IMR-90 (cell line): ENCODE results near the gene EIF4A3. TPM values are rescaled to one million over a fixed set of nuclear protein-coding genes. Genes with fewer than 3 reads are reported as not detected.

Experiments
- ATAC-seq: fragments of 200-7000 bp; cut with Tn5 transposase; 2 replicates; pipeline ENCODE4 v1.9.1; 2020; ENCODE audit warnings: low read depth, mild to moderate bottlenecking, moderate library complexity
- BruUV-seq: library from RNA; stranded (reverse); fragments of 400-500 nt; replicated peaks from 2 replicates; lab custom pipeline; 2021; lab: Mats Ljungman, UMichigan
- CTCF ChIA-PET: fragments of 300-600 bp; formaldehyde crosslinking; extraction: SDS; loops from one replicate; lab custom pipeline; 2021; ENCODE audit warnings: antibody characterized with exemption; lab: Yijun Ruan, JAX
- POLR2A ChIA-PET: fragments of 300-600 bp; sonication (Branson Sonifier 250); formaldehyde crosslinking; loops from one replicate; lab custom pipeline; 2022; ENCODE audit warnings: antibody characterized with exemption; ENCODE audit not compliant: unreplicated experiment; lab: Charles Lee
- DNase-seq: peaks from one replicate; pipeline ENCODE4 v3.0.0; 2013
- H2AFZ ChIP-seq: replicated peaks from 2 replicates; pipeline ENCODE3; 2013; ENCODE audit warnings: low read length, mild to moderate bottlenecking; ENCODE audit not compliant: poor library complexity
- H2AK5ac ChIP-seq: 2 replicates; pipeline ENCODE4 v1.6.1; 2013; ENCODE audit warnings: low read depth, low read length, inconsistent platforms
- H2AK9ac ChIP-seq: replicated peaks from 2 replicates; pipeline ENCODE3; 2013; ENCODE audit warnings: mild to moderate bottlenecking, low read depth, low read length, moderate library complexity; ENCODE audit not compliant: poor library complexity
- H2BK120ac ChIP-seq: 2 replicates; pipeline ENCODE4 v1.6.1; 2013; ENCODE audit warnings: low read depth, low read length, inconsistent platforms
- H2BK15ac ChIP-seq: 3 replicates; pipeline ENCODE4 v1.6.1; 2013; ENCODE audit warnings: low read depth, low read length, inconsistent platforms
- H2BK20ac ChIP-seq: 2 replicates; pipeline ENCODE4 v1.6.1; 2013; ENCODE audit warnings: low read depth, mild to moderate bottlenecking, inconsistent platforms, low read length, moderate library complexity
- H2BK5ac ChIP-seq: 2 replicates; pipeline ENCODE4 v1.6.1; 2013; ENCODE audit warnings: mild to moderate bottlenecking, low read depth, low read length, inconsistent platforms; ENCODE audit not compliant: poor library complexity, severe bottlenecking
- H3K14ac ChIP-seq: replicated peaks from 2 replicates; pipeline ENCODE4 v1.6.1; 2013; ENCODE audit warnings: low read depth, low read length, inconsistent platforms
- H3K18ac ChIP-seq: 2 replicates; pipeline ENCODE4 v1.6.1; 2013; ENCODE audit warnings: low read depth, low read length, control low read depth
- H3K23ac ChIP-seq: 2 replicates; pipeline ENCODE4 v1.6.1; 2013; ENCODE audit warnings: low read depth, low read length, inconsistent platforms
- H3K27ac ChIP-seq: 2 replicates; pipeline ENCODE4 v1.5.1; 2013; ENCODE audit warnings: mild to moderate bottlenecking, control low read depth, low read length; ENCODE audit not compliant: insufficient read depth
- H3K27me3 ChIP-seq: 2 replicates; pipeline ENCODE4 v1.6.1; 2013; ENCODE audit warnings: low read length; ENCODE audit not compliant: control insufficient read depth, insufficient read depth
- H3K36me3 ChIP-seq: 2 replicates; pipeline ENCODE4 v1.6.1; 2013; ENCODE audit warnings: low read length, mixed read lengths; ENCODE audit not compliant: control insufficient read depth, insufficient read depth
- H3K4ac ChIP-seq: 2 replicates; pipeline ENCODE4 v1.6.1; 2013; ENCODE audit warnings: low read depth, low read length, inconsistent platforms
- H3K4me1 ChIP-seq: 2 replicates; pipeline ENCODE4 v1.6.1; 2013; ENCODE audit warnings: low read length, mixed read lengths; ENCODE audit not compliant: control insufficient read depth, insufficient read depth
- H3K4me2 ChIP-seq: 2 replicates; pipeline ENCODE4 v1.6.1; 2013; ENCODE audit warnings: low read depth, mild to moderate bottlenecking, control low read depth, low read length, moderate library complexity
- H3K4me3 ChIP-seq: 2 replicates; pipeline ENCODE4 v1.5.1; 2013; ENCODE audit warnings: low read depth, mild to moderate bottlenecking, control low read depth, low read length, moderate library complexity; ENCODE audit not compliant: insufficient read depth
- H3K56ac ChIP-seq: 2 replicates; pipeline ENCODE4 v1.6.1; 2013; ENCODE audit warnings: low read length, inconsistent platforms; ENCODE audit not compliant: insufficient read depth; ENCODE audit errors: extremely low read depth
- H3K79me1 ChIP-seq, 2 experiments: 2 replicates each; pipeline ENCODE4 v1.6.1; 2013; ENCODE audit warnings: low read length in 2 of 2, inconsistent platforms in 1 of 2, low read depth in 1 of 2
- H3K9ac ChIP-seq: 2 replicates; pipeline ENCODE4 v1.6.1; 2013; ENCODE audit warnings: low read depth, low read length, control low read depth
- H3K9me1 ChIP-seq: 2 replicates; pipeline ENCODE4 v1.6.1; 2013; ENCODE audit warnings: low read length, inconsistent platforms; ENCODE audit not compliant: insufficient read depth
- H3K9me3 ChIP-seq: 2 replicates; pipeline ENCODE4 v1.6.1; 2013; ENCODE audit warnings: low read length; ENCODE audit not compliant: control insufficient read depth, insufficient read depth
- H4K20me1 ChIP-seq: 2 replicates; pipeline ENCODE4 v1.6.1; 2013; ENCODE audit warnings: low read length, inconsistent platforms; ENCODE audit not compliant: insufficient read depth
- H4K5ac ChIP-seq: 2 replicates; pipeline ENCODE4 v1.6.1; 2013; ENCODE audit warnings: mild to moderate bottlenecking, low read depth, low read length, control low read depth
- H4K8ac ChIP-seq, 2 experiments: 2 replicates each; pipeline ENCODE4 v1.6.1; 2013; ENCODE audit warnings: low read depth in 2 of 2, low read length in 2 of 2, control low read depth in 1 of 2, inconsistent platforms in 1 of 2
- H4K91ac ChIP-seq: 2 replicates; pipeline ENCODE4 v1.6.1; 2013; ENCODE audit warnings: low read depth, low read length, inconsistent platforms; ENCODE audit not compliant: insufficient read depth
- BHLHE40 ChIP-seq: fragments of 150-350 bp; IDR thresholded peaks from 2 replicates; pipeline ENCODE4 v1.6.1; 2016; ENCODE audit warnings: mild to moderate bottlenecking, low read depth, low read length
- CEBPB ChIP-seq: IDR thresholded peaks from 2 replicates; pipeline ENCODE4 v1.6.1; 2012; ENCODE audit warnings: low read depth, low read length, improper control_type of control experiment
- CHD1 ChIP-seq: IDR thresholded peaks from 2 replicates; pipeline ENCODE4 v1.6.1; 2012; ENCODE audit warnings: low read depth, low read length, improper control_type of control experiment
- FOS ChIP-seq: fragments of 150-350 bp; IDR thresholded peaks from 2 replicates; pipeline ENCODE4 v1.6.1; 2016; ENCODE audit warnings: low read depth, low read length
- MAFK ChIP-seq: IDR thresholded peaks from 2 replicates; pipeline ENCODE4 v1.6.1; 2012; ENCODE audit warnings: low read depth, low read length, improper control_type of control experiment
- MAZ ChIP-seq: IDR thresholded peaks from 2 replicates; pipeline ENCODE4 v1.6.1; 2012; ENCODE audit warnings: low read depth, mild to moderate bottlenecking, low read length, improper control_type of control experiment, moderate library complexity, borderline replicate concordance
- MXI1 ChIP-seq: IDR thresholded peaks from 2 replicates; pipeline ENCODE4 v1.6.1; 2012; ENCODE audit warnings: low read depth, mild to moderate bottlenecking, low read length, moderate library complexity, borderline replicate concordance
- NFE2L2 ChIP-seq: fragments of 150-350 bp; IDR thresholded peaks from 2 replicates; pipeline ENCODE4 v1.6.1; 2016; ENCODE audit warnings: low read depth, mild to moderate bottlenecking, low read length
- RCOR1 ChIP-seq: IDR thresholded peaks from 2 replicates; pipeline ENCODE4 v1.6.1; 2012; ENCODE audit warnings: mild to moderate bottlenecking, low read length, improper control_type of control experiment; ENCODE audit not compliant: insufficient replicate concordance
- RFX5 ChIP-seq: IDR thresholded peaks from 2 replicates; pipeline ENCODE4 v1.8.0; 2012; ENCODE audit warnings: low read depth, mild to moderate bottlenecking, low read length, moderate library complexity
- SMC3 ChIP-seq: fragments of 150-350 bp; IDR thresholded peaks from 2 replicates; pipeline ENCODE4 v1.6.1; 2016; ENCODE audit warnings: low read depth, mild to moderate bottlenecking, antibody characterized with exemption, low read length, moderate library complexity
- WGBS, 2 experiments: methylation state at CpG; one replicate each; pipeline versions ENCODE4 v1.1.5 to v1.1.7; 2013; ENCODE audit warnings: missing lambda C conversion rate in 2 of 2; ENCODE audit not compliant: insufficient read length in 1 of 2; ENCODE audit errors: extremely low coverage in 2 of 2; 5-methylcytosine and 5-hydroxymethylcytosine counted together
- dilution Hi-C: fragments of 300-500 bp; cut with HindIII; formaldehyde crosslinking; loops from one replicate; pipeline ENCODE4 v1.14.3; 2018; ENCODE audit warnings: low sequenced_read_pairs; ENCODE audit not compliant: unreplicated experiment
- in situ Hi-C: fragments of 300-500 bp; cut with MboI; formaldehyde crosslinking; loops from 3 replicates; pipeline ENCODE4 v1.14.3; 2019; ENCODE audit warnings: low sequenced_read_pairs, inconsistent platforms, mixed read lengths
- intact Hi-C: fragments of 100-400 bp; cut with micrococcal nuclease; formaldehyde crosslinking; loops from 2 replicates; pipeline ENCODE4 v1.10.0; 2022
- polyA plus RNA-seq, 3 experiments: library from polyadenylated mRNA; depleted of rRNA; stranded (reverse); fragments of >200 nt; gene quantifications; 2 replicates each; pipeline ENCODE4 v1.2.3, GENCODE V29; 2012; ENCODE audit warnings: low replicate concordance in 1 of 3
- total RNA-seq: library from RNA; depleted of rRNA; stranded (reverse); fragments of >200 nt; gene quantifications from 2 replicates; pipeline ENCODE4 v1.2.3, GENCODE V29; 2012
- TF ChIP-seq, protein P1 (sequence below): fragments of 150-350 bp; IDR thresholded peaks from 2 replicates; pipeline ENCODE4 v1.6.1; 2017; ENCODE audit warnings: mild to moderate bottlenecking, antibody characterized with exemption, low read length, low read depth
- TF ChIP-seq, protein P2 (sequence below): conservative IDR thresholded peaks from 2 replicates; pipeline ENCODE4 v1.5.1; 2012; ENCODE audit warnings: mild to moderate bottlenecking, low read depth, low read length, improper control_type of control experiment
- TF ChIP-seq, protein P3 (sequence below): fragments of 150-350 bp; IDR thresholded peaks from 2 replicates; pipeline ENCODE4 v1.6.1; 2016; ENCODE audit warnings: low read depth, mild to moderate bottlenecking, low read length, moderate library complexity, borderline replicate concordance

EIF4A3 gene
- total and polyA plus RNA-seq, 2 of the 4 experiments (the other 2 are of a cell fraction), result 85.3 to 97.1 TPM

DNA sequence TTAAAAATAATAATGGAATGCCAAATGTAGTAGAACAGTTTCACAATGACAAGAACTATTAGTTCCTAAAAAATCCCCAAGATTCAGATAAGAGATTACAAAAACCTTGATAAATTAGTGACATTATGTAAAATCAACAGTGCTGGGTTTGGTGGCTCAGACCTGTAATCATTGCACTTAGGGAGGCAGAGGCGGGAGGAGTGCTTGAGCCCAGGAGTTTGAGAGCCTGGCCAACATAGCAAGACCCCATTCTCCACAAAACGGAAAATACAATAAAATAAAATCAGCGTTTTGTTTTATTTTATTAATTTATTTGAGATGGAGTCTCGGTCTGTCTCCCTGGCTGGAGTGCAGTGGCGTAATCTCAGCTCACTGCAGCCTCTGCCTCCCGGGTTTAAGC, 27.0 kb upstream of the EIF4A3 start:
- CTCF ChIA-PET, result no interaction called here
- Histone ChIP-seq H3K56ac (no peak overlapping the region), H2BK20ac (no peak overlapping the region), H3K4me3 (no peak overlapping the region), H4K5ac (no peak overlapping the region), H3K18ac (no peak overlapping the region), H3K9me1 (no peaks in the 10 kb centered on the region; the same call in 1 of the 2 replicates), H3K4ac (no peak overlapping the region), H4K20me1 (no peaks in the 10 kb centered on the region), H3K36me3 (no peaks in the 10 kb centered on the region), H3K4me1 (peaks cover 3% of the 10 kb centered on the region), H3K79me1 (no peaks in the 10 kb centered on the region), H3K9ac (no peak overlapping the region), H2AK9ac (no peak overlapping the region), H3K27ac (no peak overlapping the region), H2AK5ac (no peak overlapping the region), H3K9me3 (peaks cover 2% of the 10 kb centered on the region; the same call in 1 of the 2 replicates), H3K14ac (no peak overlapping the region), H2BK5ac (no peak overlapping the region), H2BK120ac (no peak overlapping the region), H2AFZ (no peak overlapping the region), H3K4me2 (no peak overlapping the region), H2BK15ac (no peak overlapping the region), H4K8ac (no peak overlapping the region), H3K27me3 (peaks cover 31% of the 10 kb centered on the region), H3K23ac (no peak overlapping the region), H4K91ac (no peak overlapping the region)
- intact Hi-C loops, result no loop called here
- BruUV-seq, result no TSS peak
- DNase-seq, result no peak
- no peak for TF ChIP-seq CEBPB
- no peak for TF ChIP-seq BHLHE40
- TF ChIP-seq, protein P1, sequence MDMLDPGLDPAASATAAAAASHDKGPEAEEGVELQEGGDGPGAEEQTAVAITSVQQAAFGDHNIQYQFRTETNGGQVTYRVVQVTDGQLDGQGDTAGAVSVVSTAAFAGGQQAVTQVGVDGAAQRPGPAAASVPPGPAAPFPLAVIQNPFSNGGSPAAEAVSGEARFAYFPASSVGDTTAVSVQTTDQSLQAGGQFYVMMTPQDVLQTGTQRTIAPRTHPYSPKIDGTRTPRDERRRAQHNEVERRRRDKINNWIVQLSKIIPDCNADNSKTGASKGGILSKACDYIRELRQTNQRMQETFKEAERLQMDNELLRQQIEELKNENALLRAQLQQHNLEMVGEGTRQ, result no peak
- TF ChIP-seq, protein P2, sequence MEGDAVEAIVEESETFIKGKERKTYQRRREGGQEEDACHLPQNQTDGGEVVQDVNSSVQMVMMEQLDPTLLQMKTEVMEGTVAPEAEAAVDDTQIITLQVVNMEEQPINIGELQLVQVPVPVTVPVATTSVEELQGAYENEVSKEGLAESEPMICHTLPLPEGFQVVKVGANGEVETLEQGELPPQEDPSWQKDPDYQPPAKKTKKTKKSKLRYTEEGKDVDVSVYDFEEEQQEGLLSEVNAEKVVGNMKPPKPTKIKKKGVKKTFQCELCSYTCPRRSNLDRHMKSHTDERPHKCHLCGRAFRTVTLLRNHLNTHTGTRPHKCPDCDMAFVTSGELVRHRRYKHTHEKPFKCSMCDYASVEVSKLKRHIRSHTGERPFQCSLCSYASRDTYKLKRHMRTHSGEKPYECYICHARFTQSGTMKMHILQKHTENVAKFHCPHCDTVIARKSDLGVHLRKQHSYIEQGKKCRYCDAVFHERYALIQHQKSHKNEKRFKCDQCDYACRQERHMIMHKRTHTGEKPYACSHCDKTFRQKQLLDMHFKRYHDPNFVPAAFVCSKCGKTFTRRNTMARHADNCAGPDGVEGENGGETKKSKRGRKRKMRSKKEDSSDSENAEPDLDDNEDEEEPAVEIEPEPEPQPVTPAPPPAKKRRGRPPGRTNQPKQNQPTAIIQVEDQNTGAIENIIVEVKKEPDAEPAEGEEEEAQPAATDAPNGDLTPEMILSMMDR, result no peak
- TF ChIP-seq RFX5, result no peak
- no peak for TF ChIP-seq FOS
- no peak for TF ChIP-seq MAFK
- TF ChIP-seq SMC3, result no peak
- no peak for TF ChIP-seq NFE2L2
- TF ChIP-seq MXI1, result no peak
- no peak for TF ChIP-seq RCOR1
- TF ChIP-seq, protein P3, sequence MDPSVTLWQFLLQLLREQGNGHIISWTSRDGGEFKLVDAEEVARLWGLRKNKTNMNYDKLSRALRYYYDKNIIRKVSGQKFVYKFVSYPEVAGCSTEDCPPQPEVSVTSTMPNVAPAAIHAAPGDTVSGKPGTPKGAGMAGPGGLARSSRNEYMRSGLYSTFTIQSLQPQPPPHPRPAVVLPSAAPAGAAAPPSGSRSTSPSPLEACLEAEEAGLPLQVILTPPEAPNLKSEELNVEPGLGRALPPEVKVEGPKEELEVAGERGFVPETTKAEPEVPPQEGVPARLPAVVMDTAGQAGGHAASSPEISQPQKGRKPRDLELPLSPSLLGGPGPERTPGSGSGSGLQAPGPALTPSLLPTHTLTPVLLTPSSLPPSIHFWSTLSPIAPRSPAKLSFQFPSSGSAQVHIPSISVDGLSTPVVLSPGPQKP, result no peak
- TF ChIP-seq CHD1, result no peak
- TF ChIP-seq MAZ, result no peak
- in situ Hi-C loops, result no loop called here
- POLR2A ChIA-PET, result no interaction called here
- dilution Hi-C loops, result no loop called here
- no peak for ATAC-seq
- whole genome bisulfite sequencing, 2 experiments, result no CpG with 5 or more reads among the region's 6 CpGs
